ENCODE measurements around the gene RNF217.

DNA sequence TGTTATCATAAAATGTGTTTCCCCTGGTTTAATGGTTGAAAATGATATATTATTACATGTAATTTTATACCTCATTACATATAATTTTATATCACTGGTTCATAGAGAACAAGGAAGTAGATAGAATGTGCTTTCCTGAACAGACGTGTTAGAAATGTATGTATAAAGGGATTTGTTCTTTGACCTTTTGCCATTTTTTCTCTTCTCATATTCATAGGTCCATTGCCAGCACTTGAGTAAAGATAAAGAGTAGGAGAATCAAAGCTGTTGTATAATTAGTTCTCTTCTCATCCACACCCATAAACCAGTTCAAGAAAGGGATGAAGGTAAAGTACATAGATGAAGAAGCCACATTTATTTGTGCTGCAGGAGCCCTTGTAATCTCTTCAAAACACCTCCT, 46.7 kb downstream of the RNF217 start:
- TF ChIP-seq ZFP82 (CRISPR knock-in tag; IDR thresholded peaks at IDR 0.05; ENCODE audit: borderline replicate concordance) (no peak), TP53 (CRISPR knock-in tag; conservative IDR thresholded peaks at IDR 0.05) (no peak), SPEN (CRISPR knock-in tag; IDR thresholded peaks at IDR 0.05; ENCODE audit: low read depth) (no peak)
- TF ChIP-seq, protein P1, sequence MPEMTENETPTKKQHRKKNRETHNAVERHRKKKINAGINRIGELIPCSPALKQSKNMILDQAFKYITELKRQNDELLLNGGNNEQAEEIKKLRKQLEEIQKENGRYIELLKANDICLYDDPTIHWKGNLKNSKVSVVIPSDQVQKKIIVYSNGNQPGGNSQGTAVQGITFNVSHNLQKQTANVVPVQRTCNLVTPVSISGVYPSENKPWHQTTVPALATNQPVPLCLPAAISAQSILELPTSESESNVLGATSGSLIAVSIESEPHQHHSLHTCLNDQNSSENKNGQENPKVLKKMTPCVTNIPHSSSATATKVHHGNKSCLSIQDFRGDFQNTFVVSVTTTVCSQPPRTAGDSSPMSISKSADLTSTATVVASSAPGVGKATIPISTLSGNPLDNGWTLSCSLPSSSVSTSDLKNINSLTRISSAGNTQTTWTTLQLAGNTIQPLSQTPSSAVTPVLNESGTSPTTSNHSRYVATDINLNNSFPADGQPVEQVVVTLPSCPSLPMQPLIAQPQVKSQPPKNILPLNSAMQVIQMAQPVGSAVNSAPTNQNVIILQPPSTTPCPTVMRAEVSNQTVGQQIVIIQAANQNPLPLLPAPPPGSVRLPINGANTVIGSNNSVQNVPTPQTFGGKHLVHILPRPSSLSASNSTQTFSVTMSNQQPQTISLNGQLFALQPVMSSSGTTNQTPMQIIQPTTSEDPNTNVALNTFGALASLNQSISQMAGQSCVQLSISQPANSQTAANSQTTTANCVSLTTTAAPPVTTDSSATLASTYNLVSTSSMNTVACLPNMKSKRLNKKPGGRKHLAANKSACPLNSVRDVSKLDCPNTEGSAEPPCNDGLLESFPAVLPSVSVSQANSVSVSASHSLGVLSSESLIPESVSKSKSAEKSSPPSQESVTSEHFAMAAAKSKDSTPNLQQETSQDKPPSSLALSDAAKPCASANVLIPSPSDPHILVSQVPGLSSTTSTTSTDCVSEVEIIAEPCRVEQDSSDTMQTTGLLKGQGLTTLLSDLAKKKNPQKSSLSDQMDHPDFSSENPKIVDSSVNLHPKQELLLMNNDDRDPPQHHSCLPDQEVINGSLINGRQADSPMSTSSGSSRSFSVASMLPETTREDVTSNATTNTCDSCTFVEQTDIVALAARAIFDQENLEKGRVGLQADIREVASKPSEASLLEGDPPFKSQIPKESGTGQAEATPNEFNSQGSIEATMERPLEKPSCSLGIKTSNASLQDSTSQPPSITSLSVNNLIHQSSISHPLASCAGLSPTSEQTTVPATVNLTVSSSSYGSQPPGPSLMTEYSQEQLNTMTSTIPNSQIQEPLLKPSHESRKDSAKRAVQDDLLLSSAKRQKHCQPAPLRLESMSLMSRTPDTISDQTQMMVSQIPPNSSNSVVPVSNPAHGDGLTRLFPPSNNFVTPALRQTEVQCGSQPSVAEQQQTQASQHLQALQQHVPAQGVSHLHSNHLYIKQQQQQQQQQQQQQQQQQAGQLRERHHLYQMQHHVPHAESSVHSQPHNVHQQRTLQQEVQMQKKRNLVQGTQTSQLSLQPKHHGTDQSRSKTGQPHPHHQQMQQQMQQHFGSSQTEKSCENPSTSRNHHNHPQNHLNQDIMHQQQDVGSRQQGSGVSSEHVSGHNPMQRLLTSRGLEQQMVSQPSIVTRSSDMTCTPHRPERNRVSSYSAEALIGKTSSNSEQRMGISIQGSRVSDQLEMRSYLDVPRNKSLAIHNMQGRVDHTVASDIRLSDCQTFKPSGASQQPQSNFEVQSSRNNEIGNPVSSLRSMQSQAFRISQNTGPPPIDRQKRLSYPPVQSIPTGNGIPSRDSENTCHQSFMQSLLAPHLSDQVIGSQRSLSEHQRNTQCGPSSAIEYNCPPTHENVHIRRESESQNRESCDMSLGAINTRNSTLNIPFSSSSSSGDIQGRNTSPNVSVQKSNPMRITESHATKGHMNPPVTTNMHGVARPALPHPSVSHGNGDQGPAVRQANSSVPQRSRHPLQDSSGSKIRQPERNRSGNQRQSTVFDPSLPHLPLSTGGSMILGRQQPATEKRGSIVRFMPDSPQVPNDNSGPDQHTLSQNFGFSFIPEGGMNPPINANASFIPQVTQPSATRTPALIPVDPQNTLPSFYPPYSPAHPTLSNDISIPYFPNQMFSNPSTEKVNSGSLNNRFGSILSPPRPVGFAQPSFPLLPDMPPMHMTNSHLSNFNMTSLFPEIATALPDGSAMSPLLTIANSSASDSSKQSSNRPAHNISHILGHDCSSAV (CRISPR knock-in tag; IDR thresholded peaks at IDR 0.05; ENCODE audit: borderline replicate concordance), result no peak

All from HepG2 (cell line).